Measurements from ENCODE around the gene SLC11A2.

SLC11A2 gene

DNA sequence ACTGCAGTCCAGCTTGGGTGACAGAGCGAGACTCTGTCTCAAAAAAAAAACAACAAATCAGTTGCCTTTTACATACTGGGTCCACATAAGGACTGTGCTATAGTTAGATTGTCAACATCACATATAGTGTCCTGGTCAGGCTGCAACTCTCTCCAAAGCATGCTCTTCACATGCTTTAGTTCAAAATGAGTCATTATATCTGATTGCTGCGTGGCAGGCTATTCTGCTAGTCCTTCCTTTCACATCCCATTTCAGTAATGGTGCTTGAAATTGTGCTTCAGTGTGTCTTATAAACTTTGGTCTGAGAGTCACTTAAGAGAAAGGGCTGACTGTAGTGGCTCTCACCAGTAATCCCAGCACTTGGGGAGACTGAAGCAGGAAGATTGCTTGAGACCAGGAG is 28.9 kb upstream of the SLC11A2 start:
- no peaks in the 10 kb centered on the region for H3K27me3 ChIP-seq (ENCODE audit: insufficient read depth, poor library complexity, severe bottlenecking)
- TF ChIP-seq, protein P1, sequence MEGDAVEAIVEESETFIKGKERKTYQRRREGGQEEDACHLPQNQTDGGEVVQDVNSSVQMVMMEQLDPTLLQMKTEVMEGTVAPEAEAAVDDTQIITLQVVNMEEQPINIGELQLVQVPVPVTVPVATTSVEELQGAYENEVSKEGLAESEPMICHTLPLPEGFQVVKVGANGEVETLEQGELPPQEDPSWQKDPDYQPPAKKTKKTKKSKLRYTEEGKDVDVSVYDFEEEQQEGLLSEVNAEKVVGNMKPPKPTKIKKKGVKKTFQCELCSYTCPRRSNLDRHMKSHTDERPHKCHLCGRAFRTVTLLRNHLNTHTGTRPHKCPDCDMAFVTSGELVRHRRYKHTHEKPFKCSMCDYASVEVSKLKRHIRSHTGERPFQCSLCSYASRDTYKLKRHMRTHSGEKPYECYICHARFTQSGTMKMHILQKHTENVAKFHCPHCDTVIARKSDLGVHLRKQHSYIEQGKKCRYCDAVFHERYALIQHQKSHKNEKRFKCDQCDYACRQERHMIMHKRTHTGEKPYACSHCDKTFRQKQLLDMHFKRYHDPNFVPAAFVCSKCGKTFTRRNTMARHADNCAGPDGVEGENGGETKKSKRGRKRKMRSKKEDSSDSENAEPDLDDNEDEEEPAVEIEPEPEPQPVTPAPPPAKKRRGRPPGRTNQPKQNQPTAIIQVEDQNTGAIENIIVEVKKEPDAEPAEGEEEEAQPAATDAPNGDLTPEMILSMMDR (IDR thresholded peaks at IDR 0.05; ENCODE audit: poor library complexity, severe bottlenecking): no peak
- DNase-seq (ENCODE audit: low spot score) (no peak), ATAC-seq (ENCODE audit: low read depth) (no peak)
- H3K27ac ChIP-seq (ENCODE audit: poor library complexity, severe bottlenecking): no peak overlapping the region
- peaks cover 8% of the 10 kb centered on the region for H3K4me1 ChIP-seq (ENCODE audit: insufficient read depth, poor library complexity, severe bottlenecking)
- H3K4me3 ChIP-seq (ENCODE audit: severe bottlenecking): no peak overlapping the region
- no peaks in the 10 kb centered on the region for H3K9me3 ChIP-seq (ENCODE audit: severe bottlenecking)
- peaks cover 88% of the 10 kb centered on the region for H3K36me3 ChIP-seq (ENCODE audit: low read depth)

DNA sequence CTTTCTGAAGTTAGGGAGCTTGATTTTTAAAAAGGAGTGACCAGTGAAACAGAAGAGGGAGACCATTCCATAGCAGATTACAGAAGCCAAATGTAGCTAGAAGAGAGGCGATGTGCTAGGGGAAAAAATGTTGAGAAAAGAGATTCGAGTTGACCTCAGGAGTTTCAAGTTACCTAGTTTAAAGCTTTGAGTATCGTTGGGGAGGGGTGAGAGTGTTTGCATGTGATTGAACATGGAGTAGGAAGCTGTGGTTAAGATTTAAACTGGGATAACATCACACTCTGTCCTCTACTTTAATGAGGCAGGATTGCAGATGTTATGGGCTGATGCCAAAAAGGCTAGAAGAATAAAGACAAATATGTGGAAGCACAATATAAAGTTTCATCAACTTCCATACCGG is 25.6 kb upstream of the SLC11A2 start:
- no peak overlapping the region for H3K27ac ChIP-seq (ENCODE audit: poor library complexity, severe bottlenecking)
- no peak for ATAC-seq (ENCODE audit: low read depth)
- DNase-seq (ENCODE audit: low spot score): no peak

DNA sequence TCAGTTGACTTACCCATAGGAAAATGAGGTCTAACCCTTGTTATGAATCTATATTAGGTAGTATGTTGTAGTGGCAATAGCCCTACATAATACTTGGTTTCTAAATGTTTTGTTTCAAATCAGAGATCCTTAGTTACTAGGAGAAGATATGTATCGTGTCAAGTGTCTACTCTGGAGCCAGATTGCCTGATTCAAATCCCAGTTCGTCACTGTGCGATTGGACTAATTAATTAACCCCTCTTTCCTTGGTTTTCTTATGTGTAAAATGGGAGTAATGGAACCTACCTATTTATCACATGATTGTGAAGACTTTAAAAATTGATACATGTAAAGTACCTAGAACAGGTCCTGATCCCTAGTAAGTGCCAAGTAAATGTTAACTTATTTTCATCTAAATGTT is 23.3 kb upstream of the SLC11A2 start:
- TF ChIP-seq, protein P1 (IDR thresholded peaks at IDR 0.05; ENCODE audit: poor library complexity, severe bottlenecking): no peak
- no peak for DNase-seq (ENCODE audit: low spot score)
- no peak overlapping the region for H3K27ac ChIP-seq (ENCODE audit: poor library complexity, severe bottlenecking)

More for the DNA sequence above, 25.6 kb upstream of the SLC11A2 start:
- Histone ChIP-seq H3K4me3 (ENCODE audit: severe bottlenecking) (no peak overlapping the region), H3K4me1 (ENCODE audit: insufficient read depth, poor library complexity, severe bottlenecking) (peaks cover 15% of the 10 kb centered on the region), H3K9me3 (ENCODE audit: severe bottlenecking) (no peaks in the 10 kb centered on the region), H3K36me3 (ENCODE audit: low read depth) (peaks cover 65% of the 10 kb centered on the region), H3K27me3 (ENCODE audit: insufficient read depth, poor library complexity, severe bottlenecking) (no peaks in the 10 kb centered on the region)
- TF ChIP-seq, protein P1 (IDR thresholded peaks at IDR 0.05; ENCODE audit: poor library complexity, severe bottlenecking): no peak

DNA sequence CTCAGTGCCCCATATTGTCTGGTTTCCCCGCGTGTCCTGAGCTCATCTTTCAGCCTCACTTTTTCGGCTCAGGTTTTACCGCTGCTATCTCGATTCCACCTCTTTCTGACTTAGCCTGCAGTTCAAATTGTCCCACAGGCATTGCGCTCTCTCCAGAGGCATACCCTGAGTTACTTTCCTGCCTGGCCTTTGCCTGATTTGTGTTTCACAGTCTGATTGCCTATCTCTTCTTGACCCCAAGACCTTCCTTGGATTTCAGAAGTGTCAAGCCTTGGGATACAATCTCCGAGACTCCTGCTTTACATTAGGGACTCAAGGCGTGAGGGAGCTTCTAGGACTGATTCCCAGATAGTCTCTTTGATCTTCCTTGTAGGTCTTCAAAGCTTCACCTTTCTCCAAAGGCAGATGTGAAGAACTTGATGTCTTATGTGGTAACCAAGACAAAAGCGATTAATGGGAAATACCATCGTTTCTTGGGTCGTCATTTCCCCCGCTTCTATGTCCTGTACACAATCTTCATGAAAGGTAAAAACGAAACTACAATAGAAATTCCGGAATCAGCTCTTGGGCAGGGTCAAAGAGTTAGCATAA is 22.6 kb upstream of the SLC11A2 start:
- Histone ChIP-seq H3K4me3 (ENCODE audit: severe bottlenecking) (peak overlapping the region; percentile 48), H3K9me3 (ENCODE audit: severe bottlenecking) (no peaks in the 10 kb centered on the region), H3K4me1 (ENCODE audit: insufficient read depth, poor library complexity, severe bottlenecking) (peaks cover 7% of the 10 kb centered on the region), H3K27ac (ENCODE audit: poor library complexity, severe bottlenecking) (peak overlapping the region; percentile 46), H3K27me3 (ENCODE audit: insufficient read depth, poor library complexity, severe bottlenecking) (no peaks in the 10 kb centered on the region), H3K36me3 (ENCODE audit: low read depth) (peaks cover 42% of the 10 kb centered on the region)
- no peak for ATAC-seq (ENCODE audit: low read depth)
- TF ChIP-seq, protein P1 (IDR thresholded peaks at IDR 0.05; ENCODE audit: poor library complexity, severe bottlenecking): no peak
- DNase-seq (ENCODE audit: low spot score): no peak

More for the DNA sequence above, 23.3 kb upstream of the SLC11A2 start:
- H3K4me3 ChIP-seq (ENCODE audit: severe bottlenecking): peak overlapping the region; percentile 48
- H3K36me3 ChIP-seq (ENCODE audit: low read depth): peaks cover 50% of the 10 kb centered on the region
- no peaks in the 10 kb centered on the region for H3K27me3 ChIP-seq (ENCODE audit: insufficient read depth, poor library complexity, severe bottlenecking)
- ATAC-seq (ENCODE audit: low read depth): no peak
- no peaks in the 10 kb centered on the region for H3K9me3 ChIP-seq (ENCODE audit: severe bottlenecking)
- H3K4me1 ChIP-seq (ENCODE audit: insufficient read depth, poor library complexity, severe bottlenecking): peaks cover 7% of the 10 kb centered on the region

All from RWPE2 (cell line).